K562 (cell line): ENCODE measurements around the gene ERP29. TPM values are rescaled to one million over a fixed set of nuclear protein-coding genes. Genes with fewer than 3 reads are reported as not detected.
A peak's percentile ranks its signal among the peaks of the same experiment; 100 is the strongest.

ENCODE experiments used
- CBFA2T3 ChIP-seq: fragments of 450-650 bp; IDR thresholded peaks from 2 replicates; pipeline ENCODE4 v1.6.1; 2017
- CHD4 ChIP-seq: fragments of 200-600 bp; sonication (generic); IDR thresholded peaks from 3 replicates; pipeline ENCODE4 v1.6.1; 2012; ENCODE audit warnings: low read depth, mild to moderate bottlenecking, mixed read lengths, low read length, inconsistent platforms; ENCODE audit not compliant: insufficient read depth, insufficient replicate concordance, poor library complexity, severe bottlenecking
- EP400 ChIP-seq: fragments of 450-650 bp; IDR thresholded peaks from 2 replicates; pipeline ENCODE4 v1.6.1; 2017; ENCODE audit warnings: antibody characterized with exemption, mild to moderate bottlenecking, moderate library complexity
- KLF10 ChIP-seq: fragments of 250-450 bp; sonication (Bioruptor Pico); IDR thresholded peaks from 2 replicates; pipeline ENCODE4 v1.6.1; 2021; ENCODE audit warnings: matching md5 sums
- NELFE ChIP-seq: IDR thresholded peaks from 2 replicates; pipeline ENCODE4 v1.6.1; 2011; ENCODE audit warnings: mild to moderate bottlenecking; ENCODE audit not compliant: insufficient read depth, insufficient read length
- SRSF9 ChIP-seq: fragments of 200-400 bp; formaldehyde crosslinking; IDR thresholded peaks from 2 replicates; pipeline ENCODE4 v1.6.1; 2017; ENCODE audit warnings: low read depth, low read length, borderline replicate concordance
- STAT5B ChIP-seq: fragments of 250-450 bp; sonication (Bioruptor Pico); IDR thresholded peaks from 2 replicates; pipeline ENCODE4 v1.8.0; 2021; ENCODE audit warnings: mild to moderate bottlenecking, inconsistent platforms
- TRIM24 ChIP-seq, 2 experiments: fragments of 450-650 bp; IDR thresholded peaks; 2 replicates each; pipeline ENCODE4 v1.6.1; 2016
- XRCC4 ChIP-seq: IDR thresholded peaks from one replicate; pipeline ENCODE4 v1.6.1; 2011; ENCODE audit not compliant: insufficient read depth, insufficient read length; ENCODE audit errors: extremely low read depth
- ZNF609 ChIP-seq: sonication (generic); formaldehyde crosslinking; IDR thresholded peaks from 2 replicates; pipeline ENCODE4 v1.8.1; 2023; ENCODE audit warnings: missing genetic modification reagents, mild to moderate bottlenecking, borderline replicate concordance
- polyA plus RNA-seq, 8 experiments: library from polyadenylated mRNA; depleted of rRNA in 4 of 8; stranded (reverse) in 5 of 8; unstranded in 3 of 8; fragments of >200 nt; fragmentation: Nextera tagmentation in 2 of 8; fragmentation: Illumina TruSeq in 1 of 8; extraction: Ambion mirVana in 2 of 8; extraction: Trizol in 1 of 8; gene quantifications; 2 replicates each; pipeline versions ENCODE4 v1.2.1 to v1.2.3, GENCODE V29; 2011 to 2014; ENCODE audit warnings: inconsistent platforms in 1 of 8, missing spikeins in 1 of 8
- total RNA-seq, 7 experiments: library from RNA; depleted of rRNA in 6 of 7; stranded (reverse); fragments of >200 nt in 6 of 7; fragmentation: Illumina TruSeq in 2 of 7; extraction: Trizol in 2 of 7; gene quantifications; 2 replicates each; pipeline versions ENCODE4 v1.2.1 to v1.2.3, GENCODE V29; 2011 to 2021; ENCODE audit warnings: low replicate concordance in 1 of 7
- TF ChIP-seq, protein P1 (sequence below): sonication (generic); formaldehyde crosslinking; IDR thresholded peaks from 2 replicates; pipeline ENCODE4 v1.8.0; 2022; ENCODE audit warnings: mild to moderate bottlenecking, missing genetic modification reagents
- TF ChIP-seq, protein P2 (sequence below): sonication (generic); formaldehyde crosslinking; IDR thresholded peaks from 2 replicates; pipeline ENCODE4 v1.8.1; 2023; ENCODE audit warnings: mild to moderate bottlenecking, missing genetic modification reagents
- TF ChIP-seq, protein P3 (sequence below): IDR thresholded peaks from 2 replicates; pipeline ENCODE4 v1.6.1; 2011; ENCODE audit not compliant: insufficient read length; ENCODE audit errors: extremely low read depth
- TF ChIP-seq, protein P4 (sequence below): sonication (generic); formaldehyde crosslinking; IDR thresholded peaks from 2 replicates; pipeline ENCODE4 v1.9.0; 2022; ENCODE audit warnings: mild to moderate bottlenecking, missing genetic modification reagents

ERP29 gene
- total and polyA plus RNA-seq, 9 of the 15 experiments (the other 6 are each of a cell fraction or from before 2014, with no cell fraction given) = 42.4 to 146 (median 111) TPM

DNA sequence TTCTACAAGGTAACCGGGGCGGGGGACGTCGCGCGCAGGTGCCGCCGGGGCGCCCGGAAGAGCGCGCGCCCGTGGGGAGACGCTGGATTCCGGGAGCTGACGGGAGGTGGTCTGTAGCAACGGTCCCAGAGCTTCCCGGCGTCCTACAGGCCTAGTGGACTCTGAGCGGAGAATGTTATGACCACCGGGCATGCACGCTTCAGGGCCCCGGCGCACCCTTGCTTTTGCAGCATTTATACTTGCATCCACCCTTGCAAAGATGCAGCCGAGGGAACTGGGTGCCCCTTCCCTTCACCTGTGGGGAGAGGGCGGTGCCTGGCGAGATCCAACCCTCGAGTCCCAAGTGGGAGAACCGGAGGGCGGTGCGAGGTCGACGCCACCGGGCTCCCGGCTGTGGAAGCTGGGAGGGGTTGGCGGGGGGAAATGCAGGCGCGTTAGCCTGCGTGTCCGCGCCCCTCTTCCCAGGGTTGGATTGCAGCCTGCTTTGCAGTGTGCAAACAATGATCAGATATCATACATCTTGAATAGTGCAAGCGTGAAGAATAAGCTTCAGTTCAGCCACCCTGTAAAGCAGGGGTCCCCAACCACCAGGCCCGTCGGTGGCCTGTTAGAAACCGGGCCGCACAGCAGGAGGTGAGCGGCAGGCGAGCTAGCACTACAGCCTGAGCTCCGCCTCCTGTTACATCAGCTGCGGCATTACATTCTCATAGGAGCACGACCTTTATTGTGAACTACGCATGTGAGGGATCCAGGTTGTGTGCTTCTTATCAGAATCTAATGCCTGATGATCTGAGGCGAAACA, 576 bp downstream of the ERP29 start (continued):
- TF ChIP-seq, protein P1, sequence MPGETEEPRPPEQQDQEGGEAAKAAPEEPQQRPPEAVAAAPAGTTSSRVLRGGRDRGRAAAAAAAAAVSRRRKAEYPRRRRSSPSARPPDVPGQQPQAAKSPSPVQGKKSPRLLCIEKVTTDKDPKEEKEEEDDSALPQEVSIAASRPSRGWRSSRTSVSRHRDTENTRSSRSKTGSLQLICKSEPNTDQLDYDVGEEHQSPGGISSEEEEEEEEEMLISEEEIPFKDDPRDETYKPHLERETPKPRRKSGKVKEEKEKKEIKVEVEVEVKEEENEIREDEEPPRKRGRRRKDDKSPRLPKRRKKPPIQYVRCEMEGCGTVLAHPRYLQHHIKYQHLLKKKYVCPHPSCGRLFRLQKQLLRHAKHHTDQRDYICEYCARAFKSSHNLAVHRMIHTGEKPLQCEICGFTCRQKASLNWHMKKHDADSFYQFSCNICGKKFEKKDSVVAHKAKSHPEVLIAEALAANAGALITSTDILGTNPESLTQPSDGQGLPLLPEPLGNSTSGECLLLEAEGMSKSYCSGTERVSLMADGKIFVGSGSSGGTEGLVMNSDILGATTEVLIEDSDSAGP (CRISPR knock-in tag) = no peak
- TF ChIP-seq TRIM24 (IDR thresholded peaks at IDR 0.05) (peak in 1 of 2 experiments; percentile 23; a peak in 1 of 4 replicates), ZNF609 (0 out of 2 replicates have a peak, but pooled peaks have one; percentile 21), NELFE (no peak), SRSF9 (no peak), KLF10 (no peak), XRCC4 (no peak), STAT5B (CRISPR knock-in tag) (no peak), CBFA2T3 (no peak), CHD4 (no peak), EP400 (peak; percentile 83)
- TF ChIP-seq, protein P2, sequence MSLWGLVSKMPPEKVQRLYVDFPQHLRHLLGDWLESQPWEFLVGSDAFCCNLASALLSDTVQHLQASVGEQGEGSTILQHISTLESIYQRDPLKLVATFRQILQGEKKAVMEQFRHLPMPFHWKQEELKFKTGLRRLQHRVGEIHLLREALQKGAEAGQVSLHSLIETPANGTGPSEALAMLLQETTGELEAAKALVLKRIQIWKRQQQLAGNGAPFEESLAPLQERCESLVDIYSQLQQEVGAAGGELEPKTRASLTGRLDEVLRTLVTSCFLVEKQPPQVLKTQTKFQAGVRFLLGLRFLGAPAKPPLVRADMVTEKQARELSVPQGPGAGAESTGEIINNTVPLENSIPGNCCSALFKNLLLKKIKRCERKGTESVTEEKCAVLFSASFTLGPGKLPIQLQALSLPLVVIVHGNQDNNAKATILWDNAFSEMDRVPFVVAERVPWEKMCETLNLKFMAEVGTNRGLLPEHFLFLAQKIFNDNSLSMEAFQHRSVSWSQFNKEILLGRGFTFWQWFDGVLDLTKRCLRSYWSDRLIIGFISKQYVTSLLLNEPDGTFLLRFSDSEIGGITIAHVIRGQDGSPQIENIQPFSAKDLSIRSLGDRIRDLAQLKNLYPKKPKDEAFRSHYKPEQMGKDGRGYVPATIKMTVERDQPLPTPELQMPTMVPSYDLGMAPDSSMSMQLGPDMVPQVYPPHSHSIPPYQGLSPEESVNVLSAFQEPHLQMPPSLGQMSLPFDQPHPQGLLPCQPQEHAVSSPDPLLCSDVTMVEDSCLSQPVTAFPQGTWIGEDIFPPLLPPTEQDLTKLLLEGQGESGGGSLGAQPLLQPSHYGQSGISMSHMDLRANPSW (CRISPR knock-in tag) = no peak; the same call in 1 of the 2 replicates
- TF ChIP-seq, protein P3, sequence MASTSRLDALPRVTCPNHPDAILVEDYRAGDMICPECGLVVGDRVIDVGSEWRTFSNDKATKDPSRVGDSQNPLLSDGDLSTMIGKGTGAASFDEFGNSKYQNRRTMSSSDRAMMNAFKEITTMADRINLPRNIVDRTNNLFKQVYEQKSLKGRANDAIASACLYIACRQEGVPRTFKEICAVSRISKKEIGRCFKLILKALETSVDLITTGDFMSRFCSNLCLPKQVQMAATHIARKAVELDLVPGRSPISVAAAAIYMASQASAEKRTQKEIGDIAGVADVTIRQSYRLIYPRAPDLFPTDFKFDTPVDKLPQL = no peak
- TF ChIP-seq, protein P4, sequence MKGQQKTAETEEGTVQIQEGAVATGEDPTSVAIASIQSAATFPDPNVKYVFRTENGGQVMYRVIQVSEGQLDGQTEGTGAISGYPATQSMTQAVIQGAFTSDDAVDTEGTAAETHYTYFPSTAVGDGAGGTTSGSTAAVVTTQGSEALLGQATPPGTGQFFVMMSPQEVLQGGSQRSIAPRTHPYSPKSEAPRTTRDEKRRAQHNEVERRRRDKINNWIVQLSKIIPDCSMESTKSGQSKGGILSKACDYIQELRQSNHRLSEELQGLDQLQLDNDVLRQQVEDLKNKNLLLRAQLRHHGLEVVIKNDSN (CRISPR knock-in tag) = 0 out of 2 replicates have a peak, but pooled peaks have one; percentile 14
